Right ventricle myocardium superior (tissue), 1 donor: ENCODE measurements around the gene CEP72. TPM values are rescaled to one million over a fixed set of nuclear protein-coding genes. Genes with fewer than 3 reads are reported as not detected.
A peak's percentile ranks its signal among the peaks of the same experiment; 100 is the strongest.

Source experiments
- ATAC-seq: fragments of 200-7000 bp; cut with Tn5 transposase; one replicate; pipeline ENCODE4 v1.9.1; 2020; ENCODE audit warnings: mild to moderate bottlenecking; ENCODE audit not compliant: poor library complexity
- DNase-seq: peaks from one replicate; pipeline ENCODE4 v3.0.0-alpha.2; 2020
- intact Hi-C: fragments of 100-400 bp; cut with DNase I; formaldehyde crosslinking; loops from one replicate; pipeline ENCODE4 v1.11.2; 2022
- total RNA-seq: library from RNA; stranded (reverse); fragmentation: NEBNext Ultra II Directional; extraction: Animal tissue kit (Norgen Biotek cat#: 25700); gene quantifications from one replicate; pipeline ENCODE4 v1.2.1, GENCODE V29; 2021
- donor health status: DM: no; HTN: yes; CAD: no; lungs with severe emphysema.

Gene CEP72
- total RNA-seq, 1 donor from 2014 or later, result 1.7 TPM

DNA sequence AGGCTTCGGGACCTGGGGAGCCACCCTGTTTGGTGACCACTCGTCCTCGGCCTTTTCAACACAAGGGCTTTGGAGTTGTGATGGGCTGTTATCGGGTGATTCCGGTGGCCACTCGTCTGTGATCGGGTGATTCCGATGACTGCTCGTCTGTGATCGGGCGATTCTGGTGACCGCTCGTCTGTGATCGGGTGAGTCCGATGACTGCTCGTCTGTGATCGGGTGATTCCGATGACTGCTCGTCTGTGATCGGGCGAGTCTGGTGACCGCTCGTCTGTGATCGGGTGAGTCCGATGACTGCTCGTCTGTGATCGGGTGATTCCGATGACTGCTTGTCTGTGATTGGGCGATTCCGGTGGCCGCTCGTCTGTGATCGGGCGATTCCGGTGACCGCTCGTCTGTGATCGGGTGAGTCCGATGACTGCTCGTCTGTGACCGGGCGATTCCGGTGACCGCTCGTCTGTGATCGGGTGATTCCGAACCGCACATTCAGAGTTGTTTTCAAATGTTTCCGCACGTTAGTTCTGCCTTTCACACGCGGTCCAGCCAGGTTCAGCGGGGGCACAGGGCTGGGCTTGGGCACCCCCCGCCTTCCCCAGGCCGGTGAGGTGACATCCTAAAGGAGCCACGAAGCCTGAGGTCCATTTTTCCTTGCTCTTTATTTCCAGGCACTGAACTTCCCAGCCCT, 50.8 kb downstream of the CEP72 start:
- no peak for ATAC-seq
- intact Hi-C loops, result no loop called here
- peak; percentile 34 for DNase-seq

GRCh38 chr5:663436-664342, 51.5 kb downstream of the CEP72 start:
- ATAC-seq (peak; percentile 19), DNase-seq (peak; percentile 47)
- intact Hi-C loops, result no loop called here

GRCh38 chr5:664343-664993, 52.3 kb downstream of the CEP72 start:
- no peak for ATAC-seq
- peak; percentile 30 for DNase-seq

DNA sequence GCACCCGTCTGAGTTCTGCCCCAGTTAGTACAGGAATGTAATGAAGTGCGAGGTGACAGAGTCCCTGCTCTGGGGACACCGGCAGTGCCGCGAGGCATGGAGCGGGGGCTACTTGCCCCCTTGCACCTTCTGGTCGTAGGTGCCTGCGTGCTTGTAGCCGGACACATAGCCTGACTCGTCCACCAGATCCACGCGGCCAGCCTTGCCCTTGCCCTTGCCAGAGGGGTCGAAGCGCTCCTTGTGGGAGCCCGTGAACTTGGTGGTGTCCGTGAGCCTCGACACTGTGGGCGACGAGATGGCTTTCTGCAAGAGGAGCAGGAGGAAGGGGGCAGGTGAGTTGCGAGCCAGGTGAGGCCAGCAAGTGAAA, 52.8 kb downstream of the CEP72 start:
- peak; percentile 42 for DNase-seq
- intact Hi-C loops, result no loop called here

More at GRCh38 chr5:664343-664993, 52.3 kb downstream of the CEP72 start:
- intact Hi-C loops, result no loop called here

DNA sequence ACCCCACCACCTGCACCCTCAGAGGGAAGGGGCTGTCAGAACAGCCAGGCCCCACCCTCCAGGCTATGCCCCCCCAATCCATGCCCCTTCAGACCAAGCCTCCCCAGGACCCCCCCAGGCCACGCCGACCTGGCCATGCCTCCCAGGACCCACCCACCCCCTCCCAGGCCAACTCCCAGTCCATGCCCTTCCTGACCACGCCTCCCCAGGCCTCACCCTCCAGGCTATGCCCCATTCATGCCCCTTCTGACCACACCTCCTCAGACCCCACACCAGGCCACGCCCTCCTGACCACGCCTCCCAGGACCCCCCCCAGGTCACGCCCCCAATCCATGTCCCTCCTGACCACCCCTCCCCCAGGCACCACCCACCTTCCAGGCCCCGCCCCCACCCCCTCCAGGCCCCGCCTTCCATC, 53.4 kb downstream of the CEP72 start:
- peak; percentile 17 for DNase-seq

More for the DNA sequence above, 52.8 kb downstream of the CEP72 start:
- no peak for ATAC-seq

GRCh38 chr5:665956-666711, 54.0 kb downstream of the CEP72 start:
- intact Hi-C loops, result no loop called here
- peak; percentile 40 for DNase-seq
- ATAC-seq, result no peak

More for the DNA sequence above, 53.4 kb downstream of the CEP72 start:
- intact Hi-C loops, result no loop called here
- ATAC-seq, result no peak

DNA sequence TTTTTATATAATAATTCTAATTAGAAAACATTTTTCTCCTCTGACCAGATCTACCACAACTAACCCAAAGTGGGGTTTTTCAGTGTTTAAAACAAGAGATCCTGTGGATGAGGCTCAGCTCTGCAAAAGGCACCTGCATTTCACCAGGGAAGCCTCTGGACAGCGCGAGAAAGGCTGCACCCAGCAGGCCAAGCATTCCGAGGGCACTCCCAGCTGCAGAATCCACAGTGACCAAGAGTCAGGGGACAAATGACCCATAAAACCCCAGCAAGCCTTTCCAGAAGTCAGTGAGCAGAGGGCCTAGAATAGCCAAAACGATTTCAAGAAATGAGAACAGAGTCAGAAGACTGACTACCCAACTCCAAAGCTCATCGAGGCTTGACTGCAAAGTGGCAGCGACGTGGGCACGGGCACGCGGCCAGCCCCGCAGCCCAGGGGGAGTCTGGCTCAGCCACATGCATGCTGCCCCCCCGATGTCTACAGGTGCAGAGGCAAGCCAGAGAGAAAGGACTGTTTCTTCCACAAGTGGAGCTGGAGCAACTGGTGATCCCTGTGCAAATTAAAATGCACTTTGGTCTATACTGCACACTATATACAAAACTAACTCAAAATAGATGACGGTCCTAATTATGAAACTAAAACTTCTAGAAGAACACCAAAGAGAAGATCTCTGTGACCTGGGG, 54.8 kb downstream of the CEP72 start:
- ATAC-seq (no peak), DNase-seq (peak; percentile 23)
- intact Hi-C loops, result no loop called here

DNA sequence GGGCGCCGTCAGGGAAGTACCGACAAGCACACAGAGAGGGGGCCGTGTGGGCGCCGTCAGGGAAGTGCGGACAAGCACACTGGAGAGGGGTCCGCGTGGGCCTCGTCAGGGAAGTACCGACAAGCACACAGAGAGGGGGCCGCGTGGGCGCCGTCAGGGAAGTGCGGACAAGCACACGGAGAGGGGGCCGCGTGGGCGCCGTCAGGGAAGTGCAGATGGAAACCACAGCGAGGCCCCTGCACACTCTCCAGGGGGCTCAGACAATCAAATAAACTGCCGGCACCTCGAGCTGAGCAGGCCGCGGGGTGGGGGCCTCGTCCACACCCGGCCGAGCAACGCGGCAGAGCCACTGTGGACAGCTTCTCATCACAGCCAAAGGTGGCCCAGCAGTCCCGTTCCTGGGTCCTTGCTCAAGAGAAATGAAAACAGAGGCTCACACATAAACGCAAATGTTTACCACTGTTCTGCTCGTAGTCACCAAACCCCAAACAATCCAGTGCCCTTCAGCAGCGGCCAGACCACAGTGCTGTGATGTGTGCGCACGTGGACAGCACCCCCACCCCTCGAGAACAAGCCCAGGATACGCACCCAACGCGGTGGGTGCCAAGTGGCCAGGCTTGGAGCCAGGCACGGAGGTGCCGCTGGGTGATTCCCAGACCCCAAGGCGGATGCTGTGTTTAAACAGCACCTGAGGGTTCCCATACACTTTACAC, 56.3 kb downstream of the CEP72 start:
- DNase-seq, result peak; percentile 34
- no peak for ATAC-seq
- intact Hi-C loops, result no loop called here

- ATAC-seq (no peak), DNase-seq (peak; percentile 43)
- intact Hi-C loops, result no loop called here
Observed at GRCh38 chr5:669111-669841, 57.1 kb downstream of the CEP72 start.

GRCh38 chr5:669842-670395, 57.8 kb downstream of the CEP72 start:
- intact Hi-C loops, result no loop called here
- ATAC-seq (no peak), DNase-seq (peak; percentile 42)

GRCh38 chr5:670396-671270, 58.5 kb downstream of the CEP72 start:
- no peak for ATAC-seq
- DNase-seq, result peak; percentile 39
- intact Hi-C loops, result no loop called here

DNA sequence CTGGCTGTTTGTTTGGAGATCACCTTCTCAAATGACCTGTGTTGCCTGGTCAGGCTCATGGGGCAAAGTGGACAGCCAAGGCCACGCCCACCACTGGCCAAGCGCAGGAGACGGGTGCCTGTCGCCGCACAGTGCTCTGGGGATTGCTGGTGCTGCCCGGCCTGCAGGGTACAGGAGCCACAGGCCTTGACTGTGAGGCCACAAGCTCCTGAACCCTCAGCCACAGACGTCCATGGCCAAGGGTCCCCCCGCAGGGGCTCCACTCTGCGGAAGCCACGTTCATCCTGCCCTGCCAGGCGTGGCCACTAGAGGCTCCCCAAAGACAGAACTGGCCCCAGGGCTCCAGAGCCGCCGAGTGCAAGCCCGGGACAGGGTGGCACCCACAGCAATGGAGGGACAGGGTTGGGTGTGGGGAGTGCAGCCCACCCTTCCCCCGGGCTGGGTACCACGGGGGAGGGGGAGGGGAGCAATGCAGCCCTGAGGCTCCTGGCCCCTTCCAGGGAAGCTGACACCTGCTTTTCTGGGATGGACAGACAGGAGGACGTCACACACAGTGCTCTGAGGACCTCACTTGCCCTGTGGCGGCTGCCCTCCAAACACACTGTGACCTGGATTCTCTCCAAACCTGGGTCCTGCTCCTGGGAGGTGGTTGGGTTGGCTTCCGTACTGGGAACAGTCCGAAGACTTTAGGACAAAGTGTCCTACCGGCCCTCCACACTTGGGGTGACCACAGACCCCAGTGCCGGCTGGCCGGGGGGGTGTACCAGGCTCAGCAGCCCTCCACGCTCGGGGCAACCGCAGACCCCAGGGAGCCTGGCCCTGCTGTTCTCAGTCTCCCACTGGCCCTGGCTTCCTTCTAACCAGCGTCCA, 59.6 kb downstream of the CEP72 start:
- ATAC-seq (peak; percentile 69), DNase-seq (peak; percentile 86)
- intact Hi-C loops, result loop anchor here (2.0 kb wide), 1 partner anchor 233 kb away; no protein-coding TSS in a partner anchor

- ATAC-seq (peak; percentile 41), DNase-seq (peak; percentile 92)
- intact Hi-C loops, result loop anchor here (2.0 kb wide), 1 partner anchor 232 kb away; no protein-coding TSS in a partner anchor
Observed at GRCh38 chr5:672329-673160, 60.4 kb downstream of the CEP72 start.
